SIG-M5 treated with dmso at 0.1 percent for 504 hours (cell line): ENCODE results near the gene ZCCHC7.

Experiments
- DNase-seq: peaks from one replicate; lab custom pipeline; 2025; ENCODE audit not compliant: unreplicated experiment; lab: John Stamatoyannopoulos, UW

The ZCCHC7 gene

DNA sequence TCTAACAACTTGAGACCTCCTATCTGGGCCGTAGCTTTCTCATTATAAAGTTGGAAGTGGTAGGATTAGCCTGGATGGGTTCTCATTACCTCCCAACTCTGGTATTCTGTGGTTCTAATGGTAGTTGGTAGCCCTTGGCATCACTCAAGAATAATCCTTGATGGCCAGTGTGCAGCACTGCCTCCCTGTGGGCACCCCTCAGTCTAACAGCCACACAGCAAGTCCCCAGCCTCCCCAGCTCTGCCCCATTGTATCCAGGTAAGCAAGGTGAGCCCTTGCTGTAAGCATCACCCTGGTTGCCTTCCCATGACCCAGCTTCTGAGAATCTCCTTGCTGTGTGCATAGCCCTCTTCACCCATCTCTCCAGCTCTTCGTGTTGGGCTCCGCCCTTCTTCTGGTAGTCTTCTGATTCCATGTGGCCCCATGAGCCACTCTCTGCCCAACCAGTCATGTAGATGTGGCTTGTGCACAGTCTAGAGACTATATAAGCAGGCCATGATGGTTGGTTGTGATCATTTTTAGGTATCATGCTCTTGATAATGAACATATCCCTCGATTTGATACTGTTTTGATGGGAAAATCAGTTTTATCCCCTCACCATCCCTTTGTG is 244.5 kb downstream of the ZCCHC7 start:
- no peak for DNase-seq

DNA sequence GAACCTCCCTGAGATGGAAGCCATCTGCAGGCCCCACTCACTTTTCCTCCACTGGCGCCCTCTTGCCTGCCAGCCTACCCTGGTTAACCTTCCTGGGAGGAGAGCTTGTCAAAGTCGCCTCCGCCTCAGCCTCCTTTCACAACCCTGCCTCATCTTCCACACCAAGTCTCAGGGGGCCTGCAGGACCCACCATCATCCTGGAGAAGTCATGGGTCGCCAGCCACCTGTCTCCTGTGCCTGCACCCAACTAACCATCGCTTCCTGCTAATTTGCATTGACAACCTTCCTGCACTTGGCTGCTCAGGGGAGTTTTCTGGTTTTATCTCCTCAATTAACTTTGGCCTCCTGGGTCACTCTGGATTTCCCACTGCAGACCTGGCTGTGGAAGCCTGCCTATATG is 249.3 kb downstream of the ZCCHC7 start:
- DNase-seq, result no peak

DNA sequence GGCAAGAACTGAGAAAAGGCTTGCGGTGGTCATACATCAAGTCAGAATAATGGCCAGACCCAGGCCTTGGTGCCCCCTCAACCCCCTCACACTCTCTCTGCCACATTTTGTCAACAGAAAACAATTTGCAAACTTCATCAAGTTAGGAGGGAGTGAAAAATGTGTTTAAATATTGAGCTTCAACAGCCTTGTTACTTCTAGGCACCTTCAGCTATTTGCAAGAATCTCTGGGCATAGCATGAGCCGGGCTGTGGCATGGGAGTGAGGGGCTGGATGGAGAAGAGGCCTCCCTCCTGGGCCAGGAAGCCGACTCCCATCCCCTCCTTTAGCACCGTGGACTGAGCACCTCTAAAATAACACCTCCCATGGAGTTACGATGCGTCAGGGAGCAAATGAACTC is 249.9 kb downstream of the ZCCHC7 start:
- no peak for DNase-seq

DNA sequence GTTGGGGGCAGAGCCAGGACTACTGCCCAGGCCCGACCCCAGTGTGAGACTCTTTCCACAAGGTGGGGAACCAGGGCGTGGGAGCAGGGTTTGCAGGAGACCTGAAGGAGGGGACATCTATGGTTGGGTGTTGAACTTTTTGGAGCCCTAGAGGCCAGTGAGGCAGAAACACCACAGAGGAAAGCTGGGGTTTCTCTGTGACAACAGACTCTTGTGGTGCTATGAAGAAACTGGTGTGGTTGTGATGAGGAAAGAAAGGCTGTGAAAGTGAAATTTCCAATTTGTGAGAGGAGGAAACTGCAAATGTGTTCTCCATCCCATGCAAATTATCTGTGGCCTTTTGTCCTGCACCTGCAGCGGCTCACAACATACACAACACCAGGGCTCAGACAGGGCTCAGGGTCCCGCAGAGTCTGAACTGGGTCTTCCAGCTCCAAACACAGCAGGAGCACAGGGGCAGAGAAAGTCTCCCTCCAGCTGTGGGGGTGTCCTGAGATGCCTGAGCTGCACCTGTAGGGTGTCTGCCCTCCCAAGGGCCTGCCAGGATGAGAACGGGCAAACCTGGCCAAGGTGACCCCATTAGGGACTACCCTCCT is 250.7 kb downstream of the ZCCHC7 start:
- peak; percentile 34 for DNase-seq

DNA sequence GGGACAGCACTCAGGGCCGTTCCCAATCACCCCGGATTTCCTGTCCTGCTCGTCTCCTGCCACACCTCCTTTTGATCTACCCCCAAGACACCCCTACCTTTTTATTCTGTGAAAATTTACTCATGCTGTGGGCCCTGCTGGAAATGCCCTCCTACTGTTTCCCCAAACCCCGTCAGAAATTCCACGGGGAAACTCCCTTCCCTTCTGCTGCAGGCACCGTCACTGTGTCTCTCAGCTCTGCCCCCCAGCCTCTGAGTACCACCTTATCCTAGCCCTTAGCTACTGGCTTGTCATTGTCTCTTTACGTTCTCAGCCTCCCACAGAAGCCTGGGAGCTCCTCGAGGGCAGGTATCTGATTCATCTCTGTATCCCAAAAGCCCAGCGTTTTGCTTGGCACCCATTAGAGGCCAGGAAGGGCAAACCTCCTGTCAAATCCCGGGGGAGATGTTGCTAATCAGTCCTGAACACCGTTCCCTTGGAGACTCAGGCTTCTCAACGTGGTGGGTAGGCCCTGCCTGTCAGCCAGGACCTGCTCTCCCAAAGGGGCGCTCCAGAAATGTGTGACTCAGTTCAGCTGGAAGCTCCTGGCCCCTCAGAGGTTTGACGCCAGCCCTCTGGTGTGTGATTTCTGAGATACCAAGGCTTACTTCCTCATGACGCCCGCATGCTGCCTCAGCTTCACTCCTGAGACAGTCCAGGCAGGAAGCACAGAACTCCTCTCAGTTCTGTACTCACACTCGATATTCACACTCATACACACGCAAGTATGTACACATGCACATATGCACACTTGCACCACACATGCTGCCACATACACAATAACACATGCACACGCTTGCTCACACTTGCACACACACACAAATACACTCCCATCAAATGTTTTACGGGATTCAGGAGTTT is 251.4 kb downstream of the ZCCHC7 start:
- no peak for DNase-seq

DNA sequence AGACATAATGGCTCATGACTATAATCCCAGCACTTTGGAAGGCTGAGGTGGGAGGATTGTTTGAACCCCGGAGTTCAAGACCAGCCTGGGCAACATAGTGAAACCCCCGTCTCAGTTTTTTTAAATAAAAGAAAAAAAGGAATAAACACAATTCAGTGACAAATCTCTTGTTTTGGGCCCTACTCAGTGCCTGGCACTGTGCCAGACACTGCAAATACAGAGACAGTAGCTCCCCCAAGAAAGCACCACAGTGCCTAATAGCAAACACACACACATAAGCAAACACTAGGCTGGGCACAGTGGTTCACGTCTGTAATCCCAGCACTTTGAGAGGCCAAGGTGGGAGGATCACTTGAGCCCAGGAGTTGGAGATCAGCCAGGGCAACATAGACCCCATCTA is 252.5 kb downstream of the ZCCHC7 start:
- DNase-seq, result no peak

DNA sequence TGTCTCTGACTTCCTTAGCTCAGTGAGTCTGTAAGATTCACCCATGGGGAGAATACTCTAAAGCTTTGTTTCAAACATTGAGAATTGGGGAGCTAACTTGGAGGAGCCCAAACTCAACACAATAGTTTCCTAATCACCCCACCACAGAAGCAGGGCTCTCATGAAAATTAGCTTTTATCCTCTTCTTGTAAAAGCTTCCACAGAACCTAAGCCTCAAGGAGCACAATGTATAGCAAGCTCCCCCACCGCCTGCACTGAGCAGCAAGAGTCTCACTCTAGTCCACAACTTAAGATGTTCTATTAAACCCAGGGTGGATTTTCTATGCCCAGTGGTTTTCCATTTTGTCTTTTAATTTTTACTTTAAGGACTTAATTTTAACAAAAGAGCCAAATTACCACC is 253.2 kb downstream of the ZCCHC7 start:
- DNase-seq, result no peak

DNA sequence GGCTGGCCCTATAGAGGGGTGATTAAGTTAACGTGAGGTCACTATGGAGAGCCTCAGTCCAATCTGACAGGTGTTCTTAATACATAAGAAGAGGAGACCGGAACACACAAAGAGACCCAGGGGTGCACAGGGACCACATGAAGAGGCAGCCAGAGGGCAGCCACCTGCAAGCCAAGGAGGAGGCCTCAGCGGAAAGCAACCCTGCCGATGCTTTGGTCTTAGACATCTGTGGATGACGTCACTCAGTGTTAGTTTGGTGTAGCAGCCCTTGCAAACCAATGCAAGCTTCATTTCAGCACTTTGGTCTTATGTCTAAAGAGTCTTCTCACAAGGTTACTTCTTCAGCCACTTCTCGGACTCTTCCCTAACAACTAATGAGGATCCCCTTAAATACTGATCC is 254.5 kb downstream of the ZCCHC7 start:
- no peak for DNase-seq

DNA sequence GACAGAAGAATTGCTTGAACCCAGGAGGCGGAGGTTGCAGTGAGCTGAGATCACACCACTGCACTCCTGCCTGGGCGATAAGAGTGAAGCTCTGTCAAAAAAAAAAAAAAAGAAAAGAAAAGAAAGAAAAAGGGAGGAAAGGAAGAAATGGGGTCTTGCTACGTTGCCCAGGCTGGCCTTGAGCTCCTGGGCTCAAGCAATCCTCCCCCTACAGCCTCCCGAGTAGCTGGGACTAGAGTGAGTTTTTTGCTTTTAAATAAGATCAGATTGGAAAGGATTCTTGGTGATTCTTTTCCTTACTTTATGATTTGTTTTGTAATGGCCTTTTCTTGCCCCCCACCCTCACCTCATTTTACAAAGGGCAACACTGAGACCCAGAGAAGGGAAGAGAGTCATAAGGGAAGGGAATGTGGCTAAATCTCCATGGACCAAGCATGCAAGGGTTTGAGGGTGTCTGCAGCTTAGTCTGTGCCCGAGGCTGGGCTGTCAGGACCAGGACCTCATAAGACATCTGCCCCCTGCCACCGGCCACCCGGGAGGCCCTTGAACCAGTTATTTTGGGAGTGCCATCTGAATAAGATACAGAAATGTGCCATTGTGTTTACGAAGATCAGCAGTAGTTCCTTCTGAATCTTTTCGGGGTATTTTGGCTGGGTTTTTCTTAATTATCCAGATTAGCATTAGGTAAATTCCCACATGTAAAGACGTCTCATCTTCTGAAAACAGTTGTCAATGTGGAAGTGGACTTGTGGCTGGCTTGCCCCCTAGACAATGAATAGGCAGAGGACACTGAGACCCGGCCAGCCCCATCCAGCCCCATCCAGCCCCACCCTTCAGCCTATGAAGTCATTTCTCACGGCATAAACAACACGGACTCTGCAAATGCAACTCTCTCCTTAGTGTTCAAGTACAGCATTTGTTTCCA is 257.6 kb downstream of the ZCCHC7 start:
- no peak for DNase-seq

DNA sequence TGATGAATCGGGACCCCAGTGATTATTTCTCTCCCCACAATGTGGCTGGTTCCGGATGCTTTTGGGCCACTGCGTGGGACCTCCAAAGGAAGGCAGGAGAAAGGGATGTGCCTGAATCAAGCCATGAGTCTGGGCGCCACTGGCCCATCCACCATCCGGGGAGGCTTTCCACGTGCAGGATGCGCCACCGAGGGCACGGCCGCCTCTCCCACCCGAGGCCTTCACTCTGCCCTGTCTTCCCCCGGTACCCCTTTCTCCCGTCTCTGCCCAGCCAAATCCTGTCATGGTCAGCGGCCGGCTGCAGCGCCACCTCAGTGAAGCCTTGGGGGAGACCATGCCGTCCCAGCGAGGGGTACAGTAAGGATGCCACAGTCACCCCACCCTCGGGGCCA is 258.2 kb downstream of the ZCCHC7 start:
- no peak for DNase-seq

DNA sequence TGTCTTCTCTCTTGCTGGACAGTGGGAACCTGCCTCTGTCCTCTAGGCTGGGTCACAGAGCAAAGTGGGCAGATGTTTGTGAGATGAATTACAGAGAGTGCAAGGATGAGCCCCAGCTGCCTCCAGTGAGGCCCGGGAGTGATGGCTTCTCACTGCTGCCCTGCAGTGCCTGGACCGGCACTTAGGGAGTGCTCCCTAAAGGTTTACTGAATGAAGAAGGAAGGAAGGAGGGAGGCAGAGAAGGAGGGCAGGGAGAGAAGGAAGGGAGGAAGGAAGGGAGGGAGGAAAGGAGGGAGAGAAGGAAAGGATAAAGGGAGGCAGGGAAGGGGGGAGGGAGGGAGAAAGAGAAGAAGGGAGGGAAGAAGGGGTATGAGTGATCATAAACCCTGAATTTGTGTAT is 259.5 kb downstream of the ZCCHC7 start:
- no peak for DNase-seq

DNA sequence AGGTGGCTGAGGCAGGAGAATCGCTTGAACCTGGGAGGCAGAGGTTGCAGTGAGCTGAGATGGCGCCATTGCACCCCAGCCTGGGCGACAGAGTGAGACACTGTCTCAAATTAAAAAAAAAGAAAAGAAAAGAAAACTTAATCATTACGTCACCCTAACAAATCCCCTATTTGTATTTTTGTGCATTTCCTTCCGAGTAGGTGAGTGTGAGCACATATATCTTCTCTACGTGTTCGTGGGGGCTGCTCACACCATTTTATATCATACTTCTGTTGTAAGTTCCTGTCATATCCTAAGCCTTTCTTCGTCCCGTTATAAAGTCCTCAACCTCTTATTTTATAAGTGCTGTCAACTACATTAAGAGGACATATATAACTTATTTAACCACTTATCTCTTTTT is 260.2 kb downstream of the ZCCHC7 start:
- DNase-seq, result no peak

DNA sequence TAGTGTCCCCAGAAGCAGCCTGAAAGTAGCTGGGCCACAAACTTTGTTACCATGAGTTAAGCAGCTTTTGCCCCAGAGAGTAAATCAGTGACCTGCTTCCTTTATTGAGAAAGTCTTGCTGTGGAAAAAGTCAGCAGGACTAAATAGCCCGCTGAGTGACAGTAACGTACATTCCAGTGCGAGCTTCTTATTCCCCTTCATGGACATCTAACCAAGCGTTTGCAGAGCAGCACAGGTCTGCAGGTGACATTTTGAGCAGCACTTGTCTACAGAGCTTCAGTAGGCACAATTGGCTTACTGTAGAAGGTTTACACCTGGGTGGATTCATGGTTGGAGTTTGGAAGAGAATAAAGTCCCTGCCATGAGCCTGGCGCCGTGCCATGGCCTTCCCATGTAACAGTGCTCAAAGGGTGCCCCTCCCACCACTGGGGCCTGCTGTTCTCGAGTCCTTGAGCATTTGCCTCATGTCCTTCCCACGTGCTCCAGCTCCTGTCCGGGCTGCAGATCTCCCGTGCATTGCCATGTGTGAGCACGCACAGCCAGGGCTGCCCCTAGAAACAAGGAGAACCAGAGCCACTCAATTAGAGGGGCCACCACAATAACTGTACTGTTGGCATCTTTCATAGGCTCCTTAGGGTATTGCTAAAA is 260.8 kb downstream of the ZCCHC7 start:
- DNase-seq, result no peak

DNA sequence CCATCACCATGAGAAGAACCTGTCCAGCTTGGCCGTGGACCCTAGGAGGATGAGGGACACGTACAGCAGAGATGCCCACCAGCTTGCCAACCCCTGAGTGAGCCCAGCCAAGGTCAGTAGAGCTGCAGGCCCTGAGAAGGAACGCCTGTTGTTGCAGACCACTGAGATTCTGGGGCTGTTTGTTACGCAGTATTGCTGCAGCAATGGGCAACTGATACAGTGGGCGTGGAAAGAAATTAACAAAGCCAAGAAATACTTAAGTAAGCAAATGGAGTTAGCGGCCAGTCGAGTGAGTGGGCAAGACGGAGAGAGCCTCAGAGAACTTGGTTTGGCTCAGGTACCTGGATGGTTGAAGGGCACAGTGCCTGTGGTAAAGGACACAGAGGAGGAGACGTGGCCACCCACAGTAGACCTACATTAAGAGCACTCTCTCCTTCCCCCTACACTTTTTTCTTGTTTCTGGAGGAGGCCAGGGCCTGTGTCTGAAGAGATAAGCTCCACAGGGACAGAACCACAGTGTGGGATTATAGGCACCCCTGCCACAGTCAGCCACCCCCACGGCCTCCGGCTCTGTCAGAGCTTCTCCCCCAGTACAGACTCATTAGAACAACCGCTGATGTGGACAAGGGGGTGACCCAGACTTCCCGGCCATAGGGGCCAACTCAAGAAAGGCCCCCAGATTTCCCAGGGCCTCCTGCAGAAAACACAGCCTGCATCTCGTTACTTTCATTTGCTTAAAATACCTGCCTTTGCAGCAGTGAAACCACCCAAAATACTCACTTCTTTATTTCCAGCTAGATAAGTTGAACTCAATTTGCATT is 262.0 kb downstream of the ZCCHC7 start:
- no peak for DNase-seq

DNA sequence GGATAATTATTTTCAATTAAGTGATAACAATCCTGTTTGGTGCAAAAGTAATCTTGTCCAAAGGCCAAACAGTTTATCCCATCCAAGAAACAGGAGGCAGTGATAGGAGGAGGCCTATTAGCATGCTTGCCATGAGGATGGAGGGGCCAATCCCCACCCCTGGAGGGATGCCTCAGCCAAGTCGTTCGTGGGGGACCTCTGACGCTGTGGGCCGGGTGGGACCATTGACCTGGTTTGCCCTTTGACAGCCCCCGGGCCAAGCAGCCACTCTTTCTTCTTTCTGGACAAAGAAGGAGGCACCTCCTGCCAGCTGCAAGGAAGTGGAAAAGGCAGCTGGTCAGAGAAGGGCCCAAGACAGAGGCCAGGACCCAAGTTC is 262.6 kb downstream of the ZCCHC7 start:
- no peak for DNase-seq

DNA sequence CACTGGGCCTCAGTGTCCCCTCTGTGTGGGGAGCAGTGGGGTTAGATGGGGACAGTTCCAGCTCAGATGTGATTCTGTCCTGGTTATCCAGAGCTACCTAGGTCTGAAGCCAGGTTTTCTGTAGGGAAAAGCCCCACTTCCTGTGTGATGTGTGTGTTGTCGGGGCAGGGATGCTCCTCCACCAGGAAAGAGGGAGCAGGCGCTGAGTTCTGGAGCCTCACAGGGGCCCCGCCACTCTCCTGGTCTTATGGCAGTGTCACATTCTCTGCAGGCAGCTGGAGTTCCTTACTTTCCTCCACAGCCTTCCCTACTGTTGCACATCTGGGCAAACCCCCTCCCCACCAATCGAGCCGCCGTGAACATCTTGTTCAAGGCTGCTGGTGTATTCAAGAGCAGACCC is 263.0 kb downstream of the ZCCHC7 start:
- no peak for DNase-seq

DNA sequence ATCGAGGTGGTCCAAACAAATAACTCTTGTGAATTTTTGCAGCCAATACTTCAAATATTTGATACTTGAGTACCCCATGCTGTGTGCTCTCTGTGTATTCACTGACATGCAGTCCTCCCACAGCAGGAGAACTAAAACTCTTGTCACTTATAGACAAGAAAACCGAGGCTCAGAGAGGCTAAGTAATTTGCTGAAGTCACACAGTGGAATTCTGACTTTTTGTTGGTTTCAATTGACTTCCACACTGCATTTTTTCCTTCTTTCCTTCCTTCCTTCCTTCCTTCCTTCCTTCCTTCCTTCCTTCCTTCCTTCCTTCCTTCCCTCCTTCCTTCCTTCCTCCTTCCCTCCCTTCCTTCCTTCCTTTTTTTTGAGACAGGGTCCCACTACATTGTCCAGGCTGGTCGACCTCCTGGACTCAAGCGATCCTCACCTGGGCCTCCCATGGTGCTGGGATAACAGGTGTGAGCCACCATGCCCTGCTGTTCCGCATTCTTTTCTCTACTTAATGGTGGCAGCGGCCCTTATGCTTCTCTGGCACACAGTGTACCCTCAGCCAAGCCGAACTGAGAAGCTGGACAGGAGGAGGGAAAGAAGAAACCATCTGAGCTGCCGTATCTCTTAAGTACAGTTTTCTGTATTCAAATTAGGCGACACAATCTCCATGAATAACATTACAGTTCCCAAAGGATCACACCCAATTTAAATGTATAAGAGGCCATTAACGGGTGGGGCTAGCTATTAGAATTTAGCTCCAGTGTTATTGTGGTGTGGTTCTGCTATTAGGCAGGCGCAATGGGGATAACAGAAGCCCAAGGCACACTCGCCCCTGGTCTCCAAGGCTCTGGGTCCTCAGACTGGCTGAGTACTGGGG is 263.7 kb downstream of the ZCCHC7 start:
- DNase-seq, result no peak

DNA sequence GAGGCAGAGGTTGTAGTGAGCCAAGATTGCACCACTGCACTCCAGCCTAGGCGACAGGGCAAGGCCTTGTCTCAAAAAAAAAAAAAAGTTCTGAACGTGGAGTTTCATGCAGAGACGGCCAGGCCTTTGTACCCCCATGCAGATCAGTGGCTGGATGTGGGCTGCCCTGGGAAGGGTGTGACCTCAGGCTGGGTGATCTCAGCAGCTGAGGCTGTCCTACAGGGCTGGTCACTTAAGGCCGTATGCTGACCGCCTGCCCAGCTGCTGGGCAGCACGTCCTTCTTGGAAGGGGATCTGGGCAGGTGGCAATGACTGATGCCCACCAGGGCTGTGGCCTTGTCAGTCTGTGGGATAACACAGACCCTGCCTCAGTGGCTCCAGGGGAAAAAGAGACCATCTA is 264.9 kb downstream of the ZCCHC7 start:
- no peak for DNase-seq

DNA sequence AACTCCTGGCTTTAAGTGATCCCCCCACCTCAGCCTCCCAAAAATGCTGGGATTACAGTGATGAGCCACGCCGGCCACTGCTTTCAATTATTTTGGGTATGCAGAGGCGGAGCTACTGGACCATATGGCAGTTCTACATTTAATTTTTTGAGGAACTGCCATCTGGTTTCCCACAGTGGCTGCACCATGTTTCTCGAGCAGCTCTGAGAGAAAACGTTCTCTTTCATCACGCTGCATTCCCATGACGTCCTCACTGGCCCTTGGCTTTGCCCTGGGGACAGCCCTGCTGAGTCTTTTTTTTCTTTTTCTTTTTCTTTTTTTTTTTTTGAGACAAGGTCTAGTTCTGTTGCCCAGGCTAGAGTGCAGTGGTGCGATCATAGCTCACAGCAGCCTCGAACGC is 266.6 kb downstream of the ZCCHC7 start:
- DNase-seq, result no peak
